ENCODE data around the gene CHMP1A.

GRCh38 chr16:89598199-89598598 is 59.3 kb downstream of the CHMP1A start:
- no peak for TF ChIP-seq CTCF (optimal IDR thresholded peaks at IDR 0.05 in 1 of 3, IDR thresholded peaks at IDR 0.05 in 1 of 3, conservative IDR thresholded peaks at IDR 0.05 in 1 of 3; ENCODE audit: extremely low read depth in 1 of 3, insufficient read depth in 2 of 3, low read length in 3 of 3)
- TF ChIP-seq EZH2 (IDR thresholded peaks at IDR 0.05; ENCODE audit: low read length): no peak
